Parathyroid adenoma (tissue), 2 donors: ENCODE data around the gene EPHB2.

Source experiments
- H2AFZ ChIP-seq: fragments of 300-600 bp; sonication (generic); one replicate; pipeline ENCODE4 v1.7.0; 2017; ENCODE audit warnings: antibody characterized with exemption, mild to moderate bottlenecking
- H3K27ac ChIP-seq: fragments of 300-600 bp; sonication (generic); one replicate; pipeline ENCODE4 v1.7.0; 2017
- H3K27me3 ChIP-seq: fragments of 300-600 bp; sonication (generic); one replicate; pipeline ENCODE4 v1.7.0; 2017; ENCODE audit warnings: low read length; ENCODE audit not compliant: control insufficient read depth, insufficient read depth
- H3K36me3 ChIP-seq: fragments of 300-600 bp; sonication (generic); one replicate; pipeline ENCODE4 v1.7.0; 2017; ENCODE audit warnings: low read length; ENCODE audit not compliant: control insufficient read depth, insufficient read depth
- H3K4me1 ChIP-seq: fragments of 300-600 bp; sonication (generic); one replicate; pipeline ENCODE4 v1.7.0; 2017; ENCODE audit warnings: control low read depth
- H3K4me2 ChIP-seq: fragments of 300-600 bp; sonication (generic); one replicate; pipeline ENCODE4 v1.7.0; 2017; ENCODE audit warnings: low read length
- H3K4me3 ChIP-seq: fragments of 300-600 bp; sonication (generic); one replicate; pipeline ENCODE4 v1.7.0; 2017; ENCODE audit warnings: low read depth, low read length
- H3K79me2 ChIP-seq: fragments of 300-600 bp; sonication (generic); one replicate; pipeline ENCODE4 v1.7.0; 2017; ENCODE audit warnings: control low read depth
- H3K9ac ChIP-seq: fragments of 300-600 bp; sonication (generic); one replicate; pipeline ENCODE4 v1.7.0; 2017; ENCODE audit warnings: mild to moderate bottlenecking
- H3K9me3 ChIP-seq: fragments of 300-600 bp; sonication (generic); one replicate; pipeline ENCODE4 v1.7.0; 2017; ENCODE audit warnings: low read length; ENCODE audit not compliant: control insufficient read depth
- TF ChIP-seq, protein P1 (sequence below): fragments of 300-600 bp; sonication (generic); IDR thresholded peaks from one replicate; pipeline ENCODE4 v1.7.0; 2017; ENCODE audit warnings: antibody characterized with exemption, mild to moderate bottlenecking
- donor health status: primary hyperparathyroidism.

EPHB2 gene

DNA sequence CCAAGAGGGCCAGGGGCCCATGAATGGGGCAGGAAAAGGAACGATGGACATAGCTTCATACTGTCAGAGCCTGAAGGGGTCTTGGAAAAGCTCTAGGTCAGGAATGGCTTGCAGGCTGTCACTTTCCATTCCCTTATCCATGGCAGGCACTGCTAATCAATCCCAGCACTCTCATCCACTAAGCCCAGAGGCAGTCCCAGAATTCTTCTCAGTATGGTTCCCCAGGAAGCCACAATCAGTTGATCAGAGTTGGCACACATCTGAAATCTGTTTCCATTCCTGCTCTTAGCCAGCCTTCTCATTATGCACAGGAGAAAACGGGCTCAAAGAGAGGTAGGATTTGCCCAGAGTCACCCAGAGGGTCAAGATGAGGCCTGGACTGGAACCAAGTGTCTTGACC lies 196.3 kb downstream of the EPHB2 start:
- no peak overlapping the region for H3K9ac ChIP-seq
- no peak overlapping the region for H2AFZ ChIP-seq
- H3K27ac ChIP-seq = no peak overlapping the region
- no peaks in the 10 kb centered on the region for H3K9me3 ChIP-seq
- no peaks in the 10 kb centered on the region for H3K4me1 ChIP-seq
- H3K79me2 ChIP-seq = no peaks in the 10 kb centered on the region
- H3K27me3 ChIP-seq = no peaks in the 10 kb centered on the region
- TF ChIP-seq, protein P1, sequence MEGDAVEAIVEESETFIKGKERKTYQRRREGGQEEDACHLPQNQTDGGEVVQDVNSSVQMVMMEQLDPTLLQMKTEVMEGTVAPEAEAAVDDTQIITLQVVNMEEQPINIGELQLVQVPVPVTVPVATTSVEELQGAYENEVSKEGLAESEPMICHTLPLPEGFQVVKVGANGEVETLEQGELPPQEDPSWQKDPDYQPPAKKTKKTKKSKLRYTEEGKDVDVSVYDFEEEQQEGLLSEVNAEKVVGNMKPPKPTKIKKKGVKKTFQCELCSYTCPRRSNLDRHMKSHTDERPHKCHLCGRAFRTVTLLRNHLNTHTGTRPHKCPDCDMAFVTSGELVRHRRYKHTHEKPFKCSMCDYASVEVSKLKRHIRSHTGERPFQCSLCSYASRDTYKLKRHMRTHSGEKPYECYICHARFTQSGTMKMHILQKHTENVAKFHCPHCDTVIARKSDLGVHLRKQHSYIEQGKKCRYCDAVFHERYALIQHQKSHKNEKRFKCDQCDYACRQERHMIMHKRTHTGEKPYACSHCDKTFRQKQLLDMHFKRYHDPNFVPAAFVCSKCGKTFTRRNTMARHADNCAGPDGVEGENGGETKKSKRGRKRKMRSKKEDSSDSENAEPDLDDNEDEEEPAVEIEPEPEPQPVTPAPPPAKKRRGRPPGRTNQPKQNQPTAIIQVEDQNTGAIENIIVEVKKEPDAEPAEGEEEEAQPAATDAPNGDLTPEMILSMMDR = no peak
- no peak overlapping the region for H3K4me2 ChIP-seq
- H3K36me3 ChIP-seq = no peaks in the 10 kb centered on the region
- no peak overlapping the region for H3K4me3 ChIP-seq

DNA sequence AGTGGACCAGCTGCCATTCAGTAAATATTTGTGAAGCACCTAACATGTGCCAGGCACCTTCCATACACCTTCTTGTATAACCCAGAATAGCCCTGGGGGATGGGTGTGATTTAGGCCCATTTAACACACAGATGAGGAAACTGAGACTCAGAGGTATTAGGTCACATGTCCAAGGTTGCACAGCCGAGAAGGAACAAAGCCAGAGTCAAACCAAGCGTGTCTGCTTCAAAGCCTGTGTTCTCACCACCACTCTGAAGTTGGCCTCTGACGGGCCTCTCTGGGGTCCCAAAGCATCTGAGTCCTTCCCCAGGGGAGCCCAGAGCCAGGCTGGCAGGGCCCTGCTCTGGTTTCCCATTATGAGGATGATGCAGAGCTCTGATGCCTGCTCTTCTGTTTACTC lies 196.9 kb downstream of the EPHB2 start:
- Histone ChIP-seq H3K4me1 (no peaks in the 10 kb centered on the region), H3K4me2 (no peak overlapping the region), H3K4me3 (no peak overlapping the region), H3K79me2 (no peaks in the 10 kb centered on the region), H3K27me3 (no peaks in the 10 kb centered on the region), H3K9ac (no peak overlapping the region), H3K27ac (no peak overlapping the region), H3K9me3 (no peaks in the 10 kb centered on the region), H2AFZ (no peak overlapping the region), H3K36me3 (no peaks in the 10 kb centered on the region)
- TF ChIP-seq, protein P1 = no peak

DNA sequence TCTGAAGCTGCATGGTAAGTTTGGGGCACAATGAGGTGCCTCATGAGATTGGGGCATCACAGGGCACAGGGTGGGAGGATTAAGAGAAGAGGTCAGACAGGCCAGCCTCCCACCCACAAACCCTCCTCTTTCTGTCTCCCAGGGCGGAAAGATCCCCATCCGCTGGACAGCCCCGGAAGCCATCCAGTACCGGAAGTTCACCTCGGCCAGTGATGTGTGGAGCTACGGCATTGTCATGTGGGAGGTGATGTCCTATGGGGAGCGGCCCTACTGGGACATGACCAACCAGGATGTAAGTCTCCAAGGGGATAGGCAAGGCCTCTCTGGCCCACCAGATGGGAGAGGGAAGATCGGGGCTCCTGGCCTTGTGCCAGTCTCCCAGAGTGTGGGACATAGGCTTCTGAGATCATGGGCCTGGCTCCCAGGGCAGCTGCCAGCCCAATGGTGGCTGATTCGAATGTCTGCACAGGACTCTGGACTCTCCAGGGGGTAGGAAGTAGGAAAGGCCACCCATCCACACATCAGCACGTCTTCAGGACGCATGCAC lies 198.3 kb downstream of the EPHB2 start:
- Histone ChIP-seq H3K27ac (no peak overlapping the region), H3K36me3 (no peaks in the 10 kb centered on the region), H3K4me1 (no peaks in the 10 kb centered on the region), H3K27me3 (no peaks in the 10 kb centered on the region), H3K9ac (no peak overlapping the region), H3K9me3 (no peaks in the 10 kb centered on the region), H3K79me2 (no peaks in the 10 kb centered on the region), H3K4me2 (no peak overlapping the region), H2AFZ (no peak overlapping the region), H3K4me3 (no peak overlapping the region)
- TF ChIP-seq, protein P1 = no peak

DNA sequence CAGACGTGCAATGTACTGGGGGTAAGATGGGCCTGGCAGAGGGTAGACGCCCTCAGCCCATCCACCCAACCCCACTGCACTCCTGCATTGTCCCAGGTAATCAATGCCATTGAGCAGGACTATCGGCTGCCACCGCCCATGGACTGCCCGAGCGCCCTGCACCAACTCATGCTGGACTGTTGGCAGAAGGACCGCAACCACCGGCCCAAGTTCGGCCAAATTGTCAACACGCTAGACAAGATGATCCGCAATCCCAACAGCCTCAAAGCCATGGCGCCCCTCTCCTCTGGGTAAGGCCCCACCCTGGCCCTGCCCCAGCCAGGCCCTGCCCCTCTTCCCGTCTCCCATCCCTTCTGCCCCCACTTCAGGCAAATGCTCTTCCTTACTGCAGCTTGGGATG lies 199.6 kb downstream of the EPHB2 start:
- Histone ChIP-seq H3K9ac (no peak overlapping the region), H2AFZ (no peak overlapping the region), H3K9me3 (no peaks in the 10 kb centered on the region), H3K4me2 (no peak overlapping the region), H3K27ac (no peak overlapping the region), H3K4me3 (no peak overlapping the region), H3K27me3 (no peaks in the 10 kb centered on the region), H3K4me1 (no peaks in the 10 kb centered on the region), H3K36me3 (no peaks in the 10 kb centered on the region), H3K79me2 (no peaks in the 10 kb centered on the region)
- TF ChIP-seq, protein P1 = no peak

DNA sequence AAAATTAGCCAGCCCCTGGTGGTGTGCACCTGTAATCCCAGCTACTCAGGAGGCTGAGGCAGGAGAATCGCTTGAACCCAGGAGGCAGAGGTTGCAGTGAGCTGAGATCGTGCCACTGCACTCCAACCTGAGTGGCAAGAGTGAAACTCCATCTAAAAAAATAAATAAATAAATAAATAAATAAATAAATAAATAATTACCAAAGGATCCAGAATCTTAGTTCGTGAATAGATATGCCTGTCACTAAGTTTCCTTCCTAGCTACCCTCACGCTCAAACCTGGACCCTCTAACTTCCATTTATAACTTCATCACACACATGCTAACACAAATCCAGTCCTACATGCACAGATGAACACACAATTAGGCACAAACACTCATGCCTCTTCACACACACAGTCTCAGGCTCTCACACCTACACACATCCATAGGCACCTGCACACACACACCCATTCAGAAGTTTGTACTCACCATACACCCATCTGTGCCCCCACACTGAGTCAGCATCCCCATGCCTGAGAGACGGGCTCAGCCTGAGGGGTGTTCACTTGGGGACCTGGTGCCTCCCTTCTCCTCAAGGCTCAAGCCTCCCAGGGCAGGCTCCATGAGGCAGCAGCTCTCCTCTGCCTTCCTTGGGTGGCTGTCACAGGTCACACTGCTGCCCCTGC lies 200.5 kb downstream of the EPHB2 start:
- H3K4me1 ChIP-seq = no peaks in the 10 kb centered on the region
- H2AFZ ChIP-seq = no peak overlapping the region
- H3K4me2 ChIP-seq = no peak overlapping the region
- no peak overlapping the region for H3K27ac ChIP-seq
- TF ChIP-seq, protein P1 = no peak
- no peaks in the 10 kb centered on the region for H3K36me3 ChIP-seq
- no peaks in the 10 kb centered on the region for H3K27me3 ChIP-seq
- H3K9me3 ChIP-seq = no peaks in the 10 kb centered on the region
- H3K9ac ChIP-seq = no peak overlapping the region
- H3K4me3 ChIP-seq = no peak overlapping the region
- no peaks in the 10 kb centered on the region for H3K79me2 ChIP-seq
